H1 (cell line): Measurements from ENCODE around the gene TSPEAR. TPM values are rescaled to one million over a fixed set of nuclear protein-coding genes. Genes with fewer than 3 reads are reported as not detected.

Experiments
- CTCF ChIA-PET: fragments of 300-600 bp; sonication (Branson Sonifier 250); formaldehyde crosslinking; loops from one replicate; lab custom pipeline; 2021; ENCODE audit not compliant: partially characterized antibody; lab: Charles Lee
- POLR2A ChIA-PET: fragments of 300-600 bp; sonication (Branson Sonifier 250); formaldehyde crosslinking; loops from one replicate; lab custom pipeline; 2021; ENCODE audit warnings: inconsistent platforms; ENCODE audit not compliant: partially characterized antibody; lab: Charles Lee
- DNase-seq, 2 experiments: peaks; one replicate each; pipeline versions ENCODE4 v3.0.0 to v3.0.0-alpha.2; 2010 to 2022; ENCODE audit warnings: low spot score in 2 of 2, low read depth in 1 of 2, mixed read lengths in 1 of 2
- FAIRE-seq: peaks from 2 replicates; lab custom pipeline; 2011; peaks lifted over from hg19 to GRCh38; lab: Jason Lieb, UNC
- H2AFZ ChIP-seq: 2 replicates; pipeline ENCODE4 v1.8.1; 2012; ENCODE audit warnings: low read length, inconsistent platforms
- H2AK5ac ChIP-seq: 2 replicates; pipeline ENCODE4 v1.6.1; 2013; ENCODE audit warnings: low read depth, low read length
- H2BK120ac ChIP-seq: replicated peaks from 2 replicates; pipeline ENCODE3; 2013; ENCODE audit warnings: low read depth, low read length, inconsistent platforms
- H2BK12ac ChIP-seq: 2 replicates; pipeline ENCODE4 v1.6.1; 2013; ENCODE audit warnings: low read depth, low read length
- H2BK15ac ChIP-seq: 2 replicates; pipeline ENCODE4 v1.6.1; 2013; ENCODE audit warnings: low read length
- H2BK20ac ChIP-seq: 2 replicates; pipeline ENCODE4 v1.6.1; 2013; ENCODE audit warnings: low read length
- H2BK5ac ChIP-seq: 2 replicates; pipeline ENCODE4 v1.6.1; 2013; ENCODE audit warnings: low read depth, low read length
- H3K14ac ChIP-seq: 2 replicates; pipeline ENCODE4 v1.6.1; 2013; ENCODE audit warnings: inconsistent platforms; ENCODE audit not compliant: insufficient read length
- H3K18ac ChIP-seq: 2 replicates; pipeline ENCODE4 v1.6.1; 2013; ENCODE audit warnings: low read length; ENCODE audit errors: extremely low read depth
- H3K23ac ChIP-seq: 2 replicates; pipeline ENCODE4 v1.6.1; 2013; ENCODE audit warnings: inconsistent platforms; ENCODE audit not compliant: insufficient read length
- H3K23me2 ChIP-seq: 2 replicates; pipeline ENCODE4 v1.6.1; 2013; ENCODE audit warnings: low read depth, low read length
- H3K27ac ChIP-seq: 2 replicates; pipeline ENCODE4 v1.6.1; 2011; ENCODE audit warnings: low read depth, low read length, inconsistent platforms
- H3K27me3 ChIP-seq, 4 experiments: replicated peaks in 1 of 4; 1 replicate in 1 of 4; 2 replicates in 3 of 4; pipeline versions ENCODE4 v1.6.1 to v1.8.1; 2011 to 2013; ENCODE audit warnings: low read length in 3 of 4, mild to moderate bottlenecking in 3 of 4, inconsistent platforms in 2 of 4, mixed read lengths in 2 of 4, moderate library complexity in 1 of 4; ENCODE audit not compliant: control insufficient read depth in 3 of 4, insufficient read depth in 3 of 4; ENCODE audit errors: extremely low read depth in 1 of 4
- H3K36me3 ChIP-seq, 4 experiments: 2 replicates each; pipeline versions ENCODE4 v1.6.1 to v1.8.1; 2011 to 2013; ENCODE audit warnings: mild to moderate bottlenecking in 4 of 4, low read length in 3 of 4, moderate library complexity in 2 of 4, control low read depth in 1 of 4, inconsistent platforms in 1 of 4; ENCODE audit not compliant: insufficient read depth in 4 of 4, control insufficient read depth in 2 of 4
- H3K4ac ChIP-seq: replicated peaks from 2 replicates; pipeline ENCODE3; 2013; ENCODE audit warnings: low read length, low read depth, mixed read lengths, inconsistent platforms; ENCODE audit not compliant: insufficient read length
- H3K4me1 ChIP-seq, 4 experiments: replicated peaks in 1 of 4; 1 replicate in 1 of 4; 2 replicates in 3 of 4; pipeline versions ENCODE4 v1.6.1 to v1.8.1; 2011 to 2013; ENCODE audit warnings: low read length in 3 of 4, inconsistent platforms in 2 of 4, mixed read lengths in 1 of 4; ENCODE audit not compliant: insufficient read depth in 4 of 4, control insufficient read depth in 3 of 4
- H3K4me2 ChIP-seq, 2 experiments: 2 replicates each; pipeline versions ENCODE4 v1.6.1 to v1.8.1; 2011 to 2013; ENCODE audit warnings: low read depth in 2 of 2, low read length in 2 of 2, control low read depth in 1 of 2, inconsistent platforms in 1 of 2, mild to moderate bottlenecking in 1 of 2; ENCODE audit not compliant: insufficient read depth in 1 of 2
- H3K4me3 ChIP-seq, 4 experiments: fragments of 200-600, 300-600 bp in 1 of 4; sonication (generic), shearing (Covaris generic), sonication (Bioruptor Twin) in 1 of 4; 2 replicates each; pipeline versions ENCODE4 v1.5.1 to v1.8.1; 2011 to 2016; ENCODE audit warnings: low read length in 4 of 4, low read depth in 3 of 4, control low read depth in 2 of 4, inconsistent platforms in 2 of 4, mild to moderate bottlenecking in 2 of 4, mixed read lengths in 1 of 4, moderate library complexity in 1 of 4; ENCODE audit not compliant: insufficient read depth in 2 of 4; ENCODE audit errors: extremely low read depth in 1 of 4
- H3K56ac ChIP-seq: replicated peaks from 2 replicates; pipeline ENCODE3; 2013; ENCODE audit warnings: low read depth, mild to moderate bottlenecking, mixed read lengths, low read length, inconsistent platforms; ENCODE audit not compliant: insufficient read length
- H3K79me1 ChIP-seq: 2 replicates; pipeline ENCODE4 v1.6.1; 2013; ENCODE audit warnings: low read depth, low read length, control low read depth
- H3K79me2 ChIP-seq, 2 experiments: 2 replicates each; pipeline versions ENCODE4 v1.6.1 to v1.8.1; 2012 to 2013; ENCODE audit warnings: low read length in 2 of 2, mild to moderate bottlenecking in 2 of 2, inconsistent platforms in 1 of 2; ENCODE audit not compliant: insufficient read depth in 2 of 2, control insufficient read depth in 1 of 2
- H3K9ac ChIP-seq, 4 experiments: replicated peaks in 1 of 4; 1 replicate in 1 of 4; 2 replicates in 3 of 4; pipeline versions ENCODE4 v1.6.1 to v1.8.1; 2011 to 2013; ENCODE audit warnings: low read depth in 3 of 4, low read length in 3 of 4, control low read depth in 2 of 4, mild to moderate bottlenecking in 2 of 4, moderate library complexity in 2 of 4, inconsistent platforms in 1 of 4; ENCODE audit errors: extremely low read depth in 1 of 4
- H3K9me3 ChIP-seq, 2 experiments: 2 replicates each; pipeline versions ENCODE4 v1.6.1 to v1.8.1; 2012 to 2013; ENCODE audit warnings: mild to moderate bottlenecking in 2 of 2, moderate library complexity in 2 of 2, control low read depth in 1 of 2, inconsistent platforms in 1 of 2, low read depth in 1 of 2, low read length in 1 of 2, mixed read lengths in 1 of 2; ENCODE audit not compliant: insufficient read depth in 2 of 2
- H4K20me1 ChIP-seq, 2 experiments: replicated peaks in 1 of 2; 2 replicates each; pipeline versions ENCODE3 to v1.8.1; 2011 to 2013; ENCODE audit warnings: inconsistent platforms in 2 of 2, low read length in 2 of 2, mild to moderate bottlenecking in 1 of 2; ENCODE audit not compliant: insufficient read depth in 2 of 2, control insufficient read depth in 1 of 2
- H4K5ac ChIP-seq: 2 replicates; pipeline ENCODE4 v1.6.1; 2013; ENCODE audit warnings: low read length, low read depth, mixed read lengths, inconsistent platforms; ENCODE audit not compliant: insufficient read length
- H4K8ac ChIP-seq: 2 replicates; pipeline ENCODE4 v1.8.0; 2013; ENCODE audit warnings: mild to moderate bottlenecking, moderate library complexity, low read length, inconsistent platforms; ENCODE audit not compliant: insufficient read depth; ENCODE audit errors: extremely low read depth
- H4K91ac ChIP-seq: replicated peaks from 2 replicates; pipeline ENCODE3; 2013; ENCODE audit warnings: low read length, mixed read lengths, inconsistent platforms; ENCODE audit not compliant: insufficient read length
- CREB1 ChIP-seq: IDR thresholded peaks from 2 replicates; pipeline ENCODE4 v1.6.1; 2012; ENCODE audit warnings: inconsistent platforms
- FOSL1 ChIP-seq: IDR thresholded peaks from 2 replicates; pipeline ENCODE4 v1.6.1; 2011; ENCODE audit warnings: mild to moderate bottlenecking, low read depth, low read length, moderate library complexity; ENCODE audit not compliant: insufficient read depth
- GABPA ChIP-seq: IDR thresholded peaks from 2 replicates; pipeline ENCODE4 v1.6.1; 2011; ENCODE audit warnings: mild to moderate bottlenecking, low read length, moderate library complexity, borderline replicate concordance; ENCODE audit not compliant: insufficient read depth
- KDM4A ChIP-seq: IDR thresholded peaks from one replicate; pipeline ENCODE4 v1.7.1; 2012; ENCODE audit warnings: low read depth, mild to moderate bottlenecking, moderate library complexity, low read length, inconsistent platforms; ENCODE audit not compliant: severe bottlenecking
- SAP30 ChIP-seq: fragments of 300-600 bp; sonication (generic); IDR thresholded peaks from 2 replicates; pipeline ENCODE4 v1.7.1; 2012; ENCODE audit warnings: low read length, moderate library complexity, mild to moderate bottlenecking, inconsistent platforms; ENCODE audit not compliant: insufficient read depth, insufficient replicate concordance
- WGBS, 2 experiments: shearing (Covaris generic) in 1 of 2; methylation state at CpG; one replicate each; pipeline versions ENCODE4 v1.1.6 to v1.1.7; 2013 to 2015; ENCODE audit warnings: low lambda C conversion rate in 2 of 2, mixed read lengths in 2 of 2, inconsistent platforms in 1 of 2, low coverage in 1 of 2, missing lambda C conversion rate in 1 of 2; ENCODE audit not compliant: insufficient replicate concordance in 2 of 2, insufficient coverage in 1 of 2, insufficient read length in 1 of 2; ENCODE audit errors: extremely low coverage in 1 of 2, missing lambda C conversion rate in 1 of 2; 5-methylcytosine and 5-hydroxymethylcytosine counted together
- polyA plus RNA-seq, 7 experiments: library from polyadenylated mRNA; depleted of rRNA in 3 of 7; stranded (reverse) in 5 of 7; unstranded in 2 of 7; fragments of >200 nt in 5 of 7; fragments of 200-250 nt in 2 of 7; gene quantifications; 1 replicate in 5 of 7; 2 replicates in 1 of 7; 4 replicates in 1 of 7; pipeline versions ENCODE4 v1.2.1 to v1.2.3, GENCODE V29; 2011 to 2013; ENCODE audit warnings: missing spikeins in 2 of 7, mixed read lengths in 2 of 7
- total RNA-seq: library from RNA; stranded (reverse); fragmentation: NEBNext Ultra II Directional; extraction: Animal tissue kit (Norgen Biotek cat#: 25700); gene quantifications from 2 replicates; pipeline ENCODE4 v1.2.1, GENCODE V29; 2021
- TF ChIP-seq, protein P1 (sequence below): IDR thresholded peaks from 2 replicates; pipeline ENCODE4 v1.6.1; 2012; ENCODE audit warnings: inconsistent platforms
- TF ChIP-seq, protein P2 (sequence below): IDR thresholded peaks from 2 replicates; pipeline ENCODE4 v1.6.1; 2011; ENCODE audit warnings: low read depth, mild to moderate bottlenecking, low read length; ENCODE audit not compliant: insufficient read depth

Gene TSPEAR
- total and polyA plus RNA-seq, 2 of the 8 experiments (the other 6 are each of a cell fraction or from before 2014, with no cell fraction given): 0.58 to 0.89 TPM

DNA sequence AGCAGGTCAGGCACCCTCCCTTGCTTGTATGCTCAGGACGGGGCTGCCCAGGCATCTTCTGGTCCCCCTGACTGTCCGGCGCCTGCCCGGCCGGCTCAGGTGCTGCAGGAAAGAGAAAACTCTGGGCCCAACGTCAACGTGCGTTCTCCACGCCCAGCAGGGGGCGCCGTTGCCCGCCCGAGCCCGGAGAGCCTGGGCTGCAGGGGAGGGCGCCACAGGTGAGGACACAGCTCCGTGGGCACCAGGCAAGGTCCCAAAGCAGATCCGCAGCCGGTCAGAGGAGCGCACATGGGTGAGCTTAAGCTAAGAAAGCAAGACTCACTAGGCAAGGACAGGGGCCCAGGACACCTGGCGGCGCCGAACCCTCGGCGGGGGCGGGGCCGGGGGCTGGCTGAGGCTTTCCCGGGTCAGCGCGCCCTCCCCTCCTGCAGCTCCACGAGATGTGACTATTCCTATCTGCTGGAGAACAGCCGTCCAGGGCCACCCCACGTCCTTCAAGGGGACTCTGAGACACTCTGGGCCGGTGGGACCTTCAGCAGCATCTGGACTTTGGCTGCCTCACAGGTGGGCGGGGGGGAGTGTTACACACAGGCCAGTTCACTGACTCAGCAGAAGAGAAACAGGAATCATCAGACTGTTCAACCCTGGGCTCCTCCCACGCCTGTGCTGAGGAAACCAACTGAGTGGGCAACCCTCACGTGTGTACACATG lies 200.7 kb downstream of the TSPEAR start:
- no peak overlapping the region for H3K9ac ChIP-seq
- no peaks in the 10 kb centered on the region; a peak in 3 of 7 replicates for H3K4me1 ChIP-seq
- H3K56ac ChIP-seq: no peak overlapping the region
- H2AFZ ChIP-seq: no peak overlapping the region; the same call in 1 of the 2 replicates
- 58% methylated on average over 27 of the region's 36 CpGs; no CpG with 5 or more reads in 1 of the 2 experiments for whole genome bisulfite sequencing, 2 experiments
- no peak overlapping the region for H3K14ac ChIP-seq
- CTCF ChIA-PET: interaction anchor here (0.8 to 4.0 kb wide), 35 partner anchors 9 to 286 kb away, joined by 3 to 21 read pairs (median 5); partner anchors contain the start of gene TSPEAR
- no peaks in the 10 kb centered on the region for H3K79me1 ChIP-seq
- no peak overlapping the region; the same call in 1 of the 2 replicates for H3K18ac ChIP-seq
- H3K27ac ChIP-seq: no peak overlapping the region
- H3K27me3 ChIP-seq: no peaks in the 10 kb centered on the region
- H3K36me3 ChIP-seq: peaks cover 0 to 8% (median 8%) of the 10 kb centered on the region in 4 experiments; a peak in 4 of 8 replicates
- no peak overlapping the region for H2BK120ac ChIP-seq
- H3K79me2 ChIP-seq: no peaks in the 10 kb centered on the region
- POLR2A ChIA-PET: interaction anchor here (0.8 to 1.9 kb wide), 3 partner anchors 10 to 196 kb away, joined by 3 to 7 read pairs (median 5); no protein-coding TSS in a partner anchor
- peak overlapping the region in 1 of 2 experiments; percentile 59; a peak in 3 of 4 replicates for H3K4me2 ChIP-seq
- peak; percentile 43 to 91 for DNase-seq
- peaks cover 3 to 6% of the 10 kb centered on the region in 2 experiments for H4K20me1 ChIP-seq
- no peak for FAIRE-seq
- peak overlapping the region in 1 of 4 experiments; percentile 35; a peak in 1 of 8 replicates for H3K4me3 ChIP-seq
- H2BK5ac ChIP-seq: no peak overlapping the region; the same call in 1 of the 2 replicates
- H2BK12ac ChIP-seq: no peak overlapping the region
- 0 out of 2 replicates have a peak, but pooled peaks cover 2% of the 10 kb centered on the region for H3K23me2 ChIP-seq
- H4K5ac ChIP-seq: peak overlapping the region; percentile 64
- H4K91ac ChIP-seq: peak overlapping the region; percentile 5
- peak overlapping the region; percentile 74; the same call in 1 of the 2 replicates for H4K8ac ChIP-seq
- H2AK5ac ChIP-seq: no peak overlapping the region; the same call in 1 of the 2 replicates
- no peak overlapping the region for H3K4ac ChIP-seq
- H3K9me3 ChIP-seq: no peaks in the 10 kb centered on the region
- no peak overlapping the region for H2BK20ac ChIP-seq
- H2BK15ac ChIP-seq: no peak overlapping the region
- no peak overlapping the region for H3K23ac ChIP-seq
- TF ChIP-seq KDM4A (peak; percentile 28), SAP30 (no peak), GABPA (peak; percentile 69; the same call in 1 of the 2 replicates), FOSL1 (no peak), CREB1 (peak; percentile 78)
- TF ChIP-seq, protein P1, sequence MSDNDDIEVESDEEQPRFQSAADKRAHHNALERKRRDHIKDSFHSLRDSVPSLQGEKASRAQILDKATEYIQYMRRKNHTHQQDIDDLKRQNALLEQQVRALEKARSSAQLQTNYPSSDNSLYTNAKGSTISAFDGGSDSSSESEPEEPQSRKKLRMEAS: peak; percentile 66
- TF ChIP-seq, protein P2, sequence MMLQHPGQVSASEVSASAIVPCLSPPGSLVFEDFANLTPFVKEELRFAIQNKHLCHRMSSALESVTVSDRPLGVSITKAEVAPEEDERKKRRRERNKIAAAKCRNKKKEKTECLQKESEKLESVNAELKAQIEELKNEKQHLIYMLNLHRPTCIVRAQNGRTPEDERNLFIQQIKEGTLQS: no peak
